Parathyroid adenoma (tissue), 2 donors: Measurements from ENCODE around the gene TSHZ2.
"Not testable (repeated sequence)": the region's sequence is repeated elsewhere in the genome, so short reads cannot be mapped to it uniquely, and the experiment has no call there.

ENCODE experiments used
- H2AFZ ChIP-seq: fragments of 300-600 bp; sonication (generic); one replicate; pipeline ENCODE4 v1.7.0; 2017; ENCODE audit warnings: antibody characterized with exemption, mild to moderate bottlenecking
- H3K27ac ChIP-seq: fragments of 300-600 bp; sonication (generic); one replicate; pipeline ENCODE4 v1.7.0; 2017
- H3K27me3 ChIP-seq: fragments of 300-600 bp; sonication (generic); one replicate; pipeline ENCODE4 v1.7.0; 2017; ENCODE audit warnings: low read length; ENCODE audit not compliant: control insufficient read depth, insufficient read depth
- H3K36me3 ChIP-seq: fragments of 300-600 bp; sonication (generic); one replicate; pipeline ENCODE4 v1.7.0; 2017; ENCODE audit warnings: low read length; ENCODE audit not compliant: control insufficient read depth, insufficient read depth
- H3K4me1 ChIP-seq: fragments of 300-600 bp; sonication (generic); one replicate; pipeline ENCODE4 v1.7.0; 2017; ENCODE audit warnings: control low read depth
- H3K4me2 ChIP-seq: fragments of 300-600 bp; sonication (generic); one replicate; pipeline ENCODE4 v1.7.0; 2017; ENCODE audit warnings: low read length
- H3K4me3 ChIP-seq: fragments of 300-600 bp; sonication (generic); one replicate; pipeline ENCODE4 v1.7.0; 2017; ENCODE audit warnings: low read depth, low read length
- H3K79me2 ChIP-seq: fragments of 300-600 bp; sonication (generic); one replicate; pipeline ENCODE4 v1.7.0; 2017; ENCODE audit warnings: control low read depth
- H3K9ac ChIP-seq: fragments of 300-600 bp; sonication (generic); one replicate; pipeline ENCODE4 v1.7.0; 2017; ENCODE audit warnings: mild to moderate bottlenecking
- H3K9me3 ChIP-seq: fragments of 300-600 bp; sonication (generic); one replicate; pipeline ENCODE4 v1.7.0; 2017; ENCODE audit warnings: low read length; ENCODE audit not compliant: control insufficient read depth
- TF ChIP-seq, protein P1 (sequence below): fragments of 300-600 bp; sonication (generic); IDR thresholded peaks from one replicate; pipeline ENCODE4 v1.7.0; 2017; ENCODE audit warnings: antibody characterized with exemption, mild to moderate bottlenecking
- donor health status: primary hyperparathyroidism.

TSHZ2 gene

DNA sequence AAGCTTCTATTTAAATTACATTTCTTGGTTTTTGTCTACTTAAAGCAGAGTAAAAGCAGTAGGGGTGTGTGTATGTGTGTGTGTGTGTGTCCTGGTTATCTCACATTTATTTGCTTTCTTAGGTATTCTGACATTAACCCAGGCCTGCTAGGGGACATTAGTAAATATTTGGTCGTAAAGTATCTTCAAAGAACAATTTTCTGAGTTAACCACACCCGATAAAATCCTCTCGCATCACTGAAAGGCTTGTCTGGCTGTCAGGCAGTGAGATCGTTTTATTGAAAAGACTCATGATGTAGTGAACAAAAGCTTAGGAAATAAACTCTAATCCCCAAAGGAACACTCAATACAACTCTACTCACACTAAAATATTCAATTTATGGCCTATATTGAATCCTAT, 543.6 kb downstream of the TSHZ2 start:
- no peak overlapping the region for H3K9ac ChIP-seq
- H3K36me3 ChIP-seq = no peaks in the 10 kb centered on the region
- H2AFZ ChIP-seq = no peak overlapping the region
- no peaks in the 10 kb centered on the region for H3K27me3 ChIP-seq
- H3K4me3 ChIP-seq = no peak overlapping the region
- no peaks in the 10 kb centered on the region for H3K79me2 ChIP-seq
- no peak overlapping the region for H3K27ac ChIP-seq
- no peak overlapping the region for H3K4me2 ChIP-seq
- no peaks in the 10 kb centered on the region for H3K9me3 ChIP-seq
- H3K4me1 ChIP-seq = no peaks in the 10 kb centered on the region
- TF ChIP-seq, protein P1, sequence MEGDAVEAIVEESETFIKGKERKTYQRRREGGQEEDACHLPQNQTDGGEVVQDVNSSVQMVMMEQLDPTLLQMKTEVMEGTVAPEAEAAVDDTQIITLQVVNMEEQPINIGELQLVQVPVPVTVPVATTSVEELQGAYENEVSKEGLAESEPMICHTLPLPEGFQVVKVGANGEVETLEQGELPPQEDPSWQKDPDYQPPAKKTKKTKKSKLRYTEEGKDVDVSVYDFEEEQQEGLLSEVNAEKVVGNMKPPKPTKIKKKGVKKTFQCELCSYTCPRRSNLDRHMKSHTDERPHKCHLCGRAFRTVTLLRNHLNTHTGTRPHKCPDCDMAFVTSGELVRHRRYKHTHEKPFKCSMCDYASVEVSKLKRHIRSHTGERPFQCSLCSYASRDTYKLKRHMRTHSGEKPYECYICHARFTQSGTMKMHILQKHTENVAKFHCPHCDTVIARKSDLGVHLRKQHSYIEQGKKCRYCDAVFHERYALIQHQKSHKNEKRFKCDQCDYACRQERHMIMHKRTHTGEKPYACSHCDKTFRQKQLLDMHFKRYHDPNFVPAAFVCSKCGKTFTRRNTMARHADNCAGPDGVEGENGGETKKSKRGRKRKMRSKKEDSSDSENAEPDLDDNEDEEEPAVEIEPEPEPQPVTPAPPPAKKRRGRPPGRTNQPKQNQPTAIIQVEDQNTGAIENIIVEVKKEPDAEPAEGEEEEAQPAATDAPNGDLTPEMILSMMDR = no peak

DNA sequence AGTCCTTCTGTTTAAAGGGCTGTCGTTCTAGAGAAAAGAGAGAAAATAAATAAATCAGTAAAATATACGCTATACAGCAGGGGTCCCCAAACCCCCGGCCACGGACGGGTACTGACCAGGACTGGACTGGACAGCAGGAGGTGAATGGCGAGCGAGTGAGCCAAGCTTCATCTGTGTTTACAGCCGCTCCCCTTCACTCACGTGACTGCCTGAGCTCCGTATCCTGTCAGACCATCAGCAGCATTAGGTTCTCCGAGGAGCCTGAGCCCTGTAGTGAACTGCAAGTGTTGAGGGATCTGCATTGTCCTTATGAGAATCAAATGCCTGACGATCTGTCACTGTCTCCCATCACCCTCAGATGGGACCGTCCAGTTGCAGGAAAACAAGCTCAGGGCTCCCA, 545.0 kb downstream of the TSHZ2 start:
- H3K79me2 ChIP-seq = no peaks in the 10 kb centered on the region
- H2AFZ ChIP-seq = no peak overlapping the region
- TF ChIP-seq, protein P1 = no peak

DNA sequence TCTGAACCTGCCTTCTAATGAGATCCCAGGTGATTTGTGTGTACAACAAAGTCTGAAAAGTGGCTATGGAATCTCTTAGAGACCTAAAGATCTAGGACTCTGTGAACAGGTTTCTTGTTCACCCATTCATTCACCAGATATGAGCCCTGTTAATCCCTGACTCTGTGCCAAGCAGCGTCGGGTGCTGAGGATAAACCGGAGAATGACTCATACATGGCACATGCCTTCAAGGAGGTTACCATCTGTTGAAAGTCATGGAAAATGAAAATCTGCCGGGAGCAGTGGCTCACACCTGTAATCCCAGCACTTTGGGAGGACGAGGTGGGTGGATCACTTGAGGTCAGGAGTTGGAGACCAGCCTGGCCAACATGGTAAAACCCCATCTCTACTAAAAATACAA, 549.3 kb downstream of the TSHZ2 start:
- not testable (repeated sequence) for H3K4me3 ChIP-seq, H3K36me3 ChIP-seq, H3K4me2 ChIP-seq, H3K4me1 ChIP-seq, H3K9ac ChIP-seq, H3K79me2 ChIP-seq, H2AFZ ChIP-seq, H3K27me3 ChIP-seq, H3K9me3 ChIP-seq, H3K27ac ChIP-seq

More for the DNA sequence above, 545.0 kb downstream of the TSHZ2 start:
- Histone ChIP-seq H3K27ac (no peak overlapping the region), H3K4me3 (no peak overlapping the region), H3K36me3 (no peaks in the 10 kb centered on the region), H3K9me3 (no peaks in the 10 kb centered on the region), H3K9ac (no peak overlapping the region), H3K4me1 (no peaks in the 10 kb centered on the region), H3K4me2 (no peak overlapping the region), H3K27me3 (no peaks in the 10 kb centered on the region)

DNA sequence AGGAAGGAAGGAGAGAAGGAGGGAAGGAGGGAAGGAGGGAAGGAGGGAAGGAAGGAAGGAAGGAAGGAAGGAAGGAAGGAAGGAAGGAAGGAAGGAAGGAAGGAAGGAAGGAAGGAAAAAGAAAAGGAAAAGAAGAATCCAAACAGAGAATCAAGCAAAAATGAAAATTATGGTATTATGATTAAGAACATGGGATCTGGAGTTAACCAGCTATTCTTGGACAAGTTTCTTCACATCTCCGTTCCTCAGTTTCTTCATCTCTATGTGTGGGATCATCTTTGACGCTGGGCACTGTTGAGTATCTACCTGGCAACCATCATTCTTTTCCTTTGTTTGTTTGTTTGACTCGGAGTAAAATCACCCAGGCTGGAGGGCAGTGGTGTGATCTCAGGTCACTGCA, 549.9 kb downstream of the TSHZ2 start:
- Histone ChIP-seq H3K36me3 (no peaks in the 10 kb centered on the region), H3K9ac (no peak overlapping the region), H3K4me1 (no peaks in the 10 kb centered on the region), H3K79me2 (no peaks in the 10 kb centered on the region), H3K9me3 (no peaks in the 10 kb centered on the region), H2AFZ (no peak overlapping the region), H3K4me2 (no peak overlapping the region), H3K27ac (no peak overlapping the region), H3K4me3 (no peak overlapping the region), H3K27me3 (no peaks in the 10 kb centered on the region)
- TF ChIP-seq, protein P1 = no peak

DNA sequence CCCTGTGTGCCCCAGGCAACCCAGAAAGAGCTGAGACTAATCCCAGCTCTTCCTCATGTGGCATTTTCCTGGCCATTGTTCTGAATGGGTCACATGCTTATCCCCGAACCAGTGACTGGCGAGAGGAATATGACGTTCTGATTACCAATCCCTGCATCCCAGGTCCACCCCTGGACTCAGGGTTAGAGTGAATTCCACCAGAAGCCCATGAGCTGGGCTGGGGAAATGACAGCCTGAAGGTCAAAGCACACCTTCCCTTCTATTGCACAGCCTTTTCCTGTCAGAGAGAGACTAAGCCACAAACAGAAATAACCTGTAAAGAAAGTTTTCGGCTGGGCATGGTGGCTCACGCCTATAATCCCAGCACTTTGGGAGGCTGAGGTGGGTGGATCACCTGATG, 550.5 kb downstream of the TSHZ2 start:
- TF ChIP-seq, protein P1 = no peak
- Histone ChIP-seq H3K36me3 (no peaks in the 10 kb centered on the region), H3K9ac (no peak overlapping the region), H3K27me3 (no peaks in the 10 kb centered on the region), H3K4me1 (no peaks in the 10 kb centered on the region), H3K4me3 (no peak overlapping the region), H2AFZ (no peak overlapping the region), H3K9me3 (no peaks in the 10 kb centered on the region), H3K27ac (no peak overlapping the region), H3K79me2 (no peaks in the 10 kb centered on the region), H3K4me2 (no peak overlapping the region)

DNA sequence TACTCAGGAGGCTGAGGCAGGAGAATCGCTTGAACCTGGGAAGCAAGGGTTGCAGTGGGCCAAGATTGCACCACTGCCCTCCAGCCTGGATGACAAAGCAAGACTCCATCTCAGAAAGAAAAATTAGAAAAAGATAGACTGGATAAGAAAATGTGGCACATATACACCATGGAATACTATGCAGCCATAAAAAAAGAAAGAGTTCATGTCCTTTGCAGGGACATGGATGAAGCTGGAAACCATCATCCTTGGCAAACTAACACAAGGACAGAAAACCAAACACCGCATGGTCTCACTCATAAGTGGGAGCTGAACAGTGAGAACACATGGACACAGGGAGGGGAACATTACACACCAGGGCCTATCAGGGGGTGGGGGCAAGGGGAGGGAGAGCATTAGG, 551.5 kb downstream of the TSHZ2 start:
- H2AFZ ChIP-seq, H3K27me3 ChIP-seq, H3K4me2 ChIP-seq, H3K27ac ChIP-seq, H3K4me1 ChIP-seq, H3K4me3 ChIP-seq, H3K9ac ChIP-seq, H3K79me2 ChIP-seq, H3K36me3 ChIP-seq, H3K9me3 ChIP-seq: not testable (repeated sequence)
